HFFc6 (cell line): ENCODE data around the gene MDFIC. TPM values are rescaled to one million over a fixed set of nuclear protein-coding genes. Genes with fewer than 3 reads are reported as not detected.

ENCODE experiments used
- DNase-seq: peaks from one replicate; pipeline ENCODE4 v3.0.0-alpha.2; 2018
- H3K27ac Mint-ChIP-seq: 2 replicates; pipeline ENCODE4 v1.8.0; 2020; ENCODE audit warnings: mild to moderate bottlenecking, mixed read lengths
- H3K27me3 Mint-ChIP-seq: 2 replicates; pipeline ENCODE4 v1.8.0; 2021; ENCODE audit warnings: mild to moderate bottlenecking, moderate library complexity, mixed read lengths; ENCODE audit not compliant: insufficient read depth
- H3K36me3 Mint-ChIP-seq: 2 replicates; pipeline ENCODE4 v1.8.0; 2021; ENCODE audit warnings: low read depth, mixed read lengths
- H3K4me1 Mint-ChIP-seq: 2 replicates; pipeline ENCODE4 v1.8.0; 2020; ENCODE audit warnings: low read depth, mixed read lengths
- H3K4me3 Mint-ChIP-seq: 2 replicates; pipeline ENCODE4 v1.8.0; 2020; ENCODE audit warnings: mild to moderate bottlenecking, moderate library complexity, mixed read lengths
- H3K9me3 Mint-ChIP-seq: 2 replicates; pipeline ENCODE4 v1.8.0; 2020; ENCODE audit warnings: mild to moderate bottlenecking, mixed read lengths
- total RNA-seq, 6 experiments: library from RNA; stranded (reverse); fragmentation: NEBNext Ultra II Directional; extraction: Animal tissue kit (Norgen Biotek cat#: 25700); gene quantifications; 2 replicates in 1 of 6; 3 replicates in 5 of 6; pipeline ENCODE4 v1.2.3, GENCODE V29; 2021
- TF ChIP-seq, protein P1 (sequence below): fragments of 200-600 bp; sonication (generic); IDR thresholded peaks from 2 replicates; pipeline ENCODE4 v1.5.0; 2021; ENCODE audit warnings: antibody characterized with exemption, mild to moderate bottlenecking

MDFIC gene
- total RNA-seq, 6 experiments from 2014 or later = 33.3 to 57.9 (median 45.5) TPM

DNA sequence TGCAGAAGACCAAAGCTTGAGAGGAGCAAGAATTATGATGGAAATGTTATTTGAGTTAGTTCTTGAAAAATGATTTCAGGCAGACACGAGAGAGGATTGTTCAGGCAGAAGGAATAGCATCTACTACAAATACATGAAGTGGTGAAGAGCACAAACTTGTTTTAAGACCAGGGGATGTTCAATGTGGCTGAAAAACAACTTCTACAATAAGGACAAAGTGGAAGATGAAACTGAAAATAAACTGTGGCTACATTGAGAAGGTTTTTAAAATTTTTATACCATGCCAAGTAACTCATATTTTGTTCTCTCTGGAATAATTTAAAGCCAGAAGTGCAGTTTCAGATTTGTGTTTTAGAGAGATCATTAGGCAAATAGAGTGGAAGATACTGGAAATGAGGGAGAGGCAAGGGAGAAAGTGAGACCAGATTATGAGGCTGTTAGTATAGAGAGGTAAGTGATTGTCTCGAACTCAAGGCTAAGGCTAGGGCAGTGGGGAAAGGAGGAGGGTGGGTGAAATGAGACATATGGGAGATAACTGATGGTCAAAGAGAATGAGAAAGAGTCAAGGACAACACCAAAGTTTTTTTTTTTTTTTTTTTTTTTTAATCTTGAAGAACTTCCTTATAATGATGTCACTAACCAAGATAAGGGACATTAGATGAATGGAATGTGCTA, 115.4 kb downstream of the MDFIC start:
- no peak for DNase-seq
- no peaks in the 10 kb centered on the region for H3K27me3 Mint-ChIP-seq
- TF ChIP-seq, protein P1, sequence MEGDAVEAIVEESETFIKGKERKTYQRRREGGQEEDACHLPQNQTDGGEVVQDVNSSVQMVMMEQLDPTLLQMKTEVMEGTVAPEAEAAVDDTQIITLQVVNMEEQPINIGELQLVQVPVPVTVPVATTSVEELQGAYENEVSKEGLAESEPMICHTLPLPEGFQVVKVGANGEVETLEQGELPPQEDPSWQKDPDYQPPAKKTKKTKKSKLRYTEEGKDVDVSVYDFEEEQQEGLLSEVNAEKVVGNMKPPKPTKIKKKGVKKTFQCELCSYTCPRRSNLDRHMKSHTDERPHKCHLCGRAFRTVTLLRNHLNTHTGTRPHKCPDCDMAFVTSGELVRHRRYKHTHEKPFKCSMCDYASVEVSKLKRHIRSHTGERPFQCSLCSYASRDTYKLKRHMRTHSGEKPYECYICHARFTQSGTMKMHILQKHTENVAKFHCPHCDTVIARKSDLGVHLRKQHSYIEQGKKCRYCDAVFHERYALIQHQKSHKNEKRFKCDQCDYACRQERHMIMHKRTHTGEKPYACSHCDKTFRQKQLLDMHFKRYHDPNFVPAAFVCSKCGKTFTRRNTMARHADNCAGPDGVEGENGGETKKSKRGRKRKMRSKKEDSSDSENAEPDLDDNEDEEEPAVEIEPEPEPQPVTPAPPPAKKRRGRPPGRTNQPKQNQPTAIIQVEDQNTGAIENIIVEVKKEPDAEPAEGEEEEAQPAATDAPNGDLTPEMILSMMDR = no peak
- H3K36me3 Mint-ChIP-seq = no peaks in the 10 kb centered on the region
- H3K9me3 Mint-ChIP-seq = no peaks in the 10 kb centered on the region
- peaks cover 15% of the 10 kb centered on the region for H3K4me1 Mint-ChIP-seq
- H3K27ac Mint-ChIP-seq = no peak overlapping the region
- no peak overlapping the region for H3K4me3 Mint-ChIP-seq

DNA sequence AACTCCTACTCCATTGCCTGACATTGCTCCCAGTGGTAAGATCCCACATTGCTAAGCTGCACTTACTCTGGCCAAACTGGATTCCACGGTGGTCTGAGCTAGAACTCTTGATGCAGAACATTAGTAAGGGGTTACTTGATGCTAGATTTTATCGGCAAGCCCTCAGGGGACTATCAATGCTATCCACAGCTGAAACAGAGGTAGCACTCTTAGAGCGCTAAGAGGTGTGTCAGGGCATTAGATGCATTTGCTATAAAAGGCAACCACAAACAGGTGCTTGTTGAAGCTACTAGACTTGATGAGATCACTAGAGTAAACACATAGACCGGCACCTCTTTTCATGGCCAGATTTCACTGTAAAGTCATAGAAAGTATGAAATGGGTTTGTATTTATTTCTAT, 116.3 kb downstream of the MDFIC start:
- Mint-ChIP-seq H3K36me3 (no peaks in the 10 kb centered on the region), H3K27me3 (no peaks in the 10 kb centered on the region), H3K9me3 (no peaks in the 10 kb centered on the region), H3K27ac (no peak overlapping the region), H3K4me3 (no peak overlapping the region), H3K4me1 (peaks cover 15% of the 10 kb centered on the region)
- no peak for DNase-seq
- TF ChIP-seq, protein P1 = no peak

DNA sequence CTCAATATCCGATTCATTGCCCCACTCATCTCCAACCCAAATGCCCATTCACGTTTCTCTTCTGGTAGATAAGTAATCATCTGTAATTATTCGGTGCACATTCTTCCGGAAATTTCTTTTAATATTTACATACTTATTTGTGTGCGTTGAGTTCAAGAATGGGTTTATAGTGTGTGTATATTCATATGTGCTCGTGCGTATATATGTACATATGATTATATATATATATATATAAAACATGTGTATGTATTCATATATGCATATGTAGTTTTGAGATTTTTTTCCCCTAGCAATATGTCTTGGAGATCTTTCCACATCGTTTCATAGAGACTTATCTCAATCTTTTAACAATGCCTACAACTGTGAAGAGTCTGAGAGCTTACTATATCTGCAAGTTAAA, 118.2 kb downstream of the MDFIC start:
- H3K27me3 Mint-ChIP-seq = no peaks in the 10 kb centered on the region
- no peaks in the 10 kb centered on the region for H3K9me3 Mint-ChIP-seq
- DNase-seq = no peak
- TF ChIP-seq, protein P1 = no peak
- no peak overlapping the region for H3K27ac Mint-ChIP-seq
- no peak overlapping the region for H3K4me3 Mint-ChIP-seq
- H3K36me3 Mint-ChIP-seq = no peaks in the 10 kb centered on the region
- H3K4me1 Mint-ChIP-seq = peaks cover 15% of the 10 kb centered on the region

DNA sequence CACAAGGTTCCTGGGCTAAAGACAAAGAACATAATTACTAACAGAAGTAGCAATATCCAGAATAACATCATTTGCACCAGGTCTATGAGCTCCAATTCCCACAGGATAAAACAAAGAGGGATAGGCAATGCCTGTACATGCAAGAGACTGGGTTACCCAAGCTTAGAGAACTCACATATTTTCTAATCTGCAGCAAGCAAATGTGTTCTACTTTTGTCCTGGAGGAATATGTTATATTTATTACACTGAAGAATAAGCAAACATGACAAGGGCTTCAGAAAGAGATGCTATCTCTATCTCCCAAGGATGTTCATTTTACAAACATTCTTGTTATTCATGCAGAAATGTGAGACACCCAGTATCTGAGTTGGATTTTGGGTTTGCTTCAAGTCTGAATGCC, 118.6 kb downstream of the MDFIC start:
- TF ChIP-seq, protein P1 = no peak
- H3K27me3 Mint-ChIP-seq = no peaks in the 10 kb centered on the region
- H3K9me3 Mint-ChIP-seq = no peaks in the 10 kb centered on the region
- H3K4me3 Mint-ChIP-seq = no peak overlapping the region
- peaks cover 15% of the 10 kb centered on the region for H3K4me1 Mint-ChIP-seq
- no peak overlapping the region for H3K27ac Mint-ChIP-seq
- DNase-seq = peak; percentile 60
- no peaks in the 10 kb centered on the region for H3K36me3 Mint-ChIP-seq

DNA sequence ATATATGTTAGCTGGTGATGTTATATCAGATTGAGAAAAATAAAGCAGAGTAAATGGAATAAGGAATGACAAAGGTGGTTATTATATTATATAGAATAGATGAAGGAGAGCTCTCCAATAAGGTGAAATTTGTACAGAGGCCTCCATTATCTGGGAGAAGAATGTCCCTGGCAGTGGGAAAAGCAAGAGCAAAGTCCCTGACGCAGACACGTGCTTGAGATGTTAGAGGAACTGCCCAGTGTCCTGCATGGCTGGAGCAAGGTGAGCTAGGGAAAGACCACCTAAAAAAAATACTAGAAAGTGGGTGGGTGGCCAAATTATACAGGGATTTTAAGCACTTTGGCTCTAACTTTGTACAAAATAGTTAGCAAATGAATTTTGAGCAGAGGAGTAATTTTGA, 120.7 kb downstream of the MDFIC start:
- Mint-ChIP-seq H3K9me3 (no peaks in the 10 kb centered on the region), H3K4me1 (peaks cover 16% of the 10 kb centered on the region), H3K36me3 (no peaks in the 10 kb centered on the region), H3K4me3 (no peak overlapping the region), H3K27ac (no peak overlapping the region), H3K27me3 (no peaks in the 10 kb centered on the region)
- no peak for DNase-seq
- TF ChIP-seq, protein P1 = no peak

DNA sequence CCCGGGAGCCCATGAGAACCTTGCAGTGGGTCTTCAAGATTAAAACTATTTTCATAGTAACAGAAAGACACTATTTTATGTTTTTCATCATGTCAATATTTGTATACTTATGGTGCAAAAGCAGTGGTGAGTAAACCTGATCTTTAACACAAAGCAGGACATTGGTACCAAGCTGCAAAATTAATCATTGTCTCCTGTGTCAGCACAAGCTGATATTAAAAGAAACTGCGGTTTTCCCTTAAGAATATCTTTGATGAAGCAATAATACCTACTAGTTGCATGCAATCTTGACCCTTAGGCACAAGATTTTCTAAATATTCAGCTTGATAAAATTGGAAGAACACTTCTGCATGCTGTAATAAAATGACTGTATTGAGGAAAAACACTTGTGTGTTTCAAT, 121.7 kb downstream of the MDFIC start:
- TF ChIP-seq, protein P1 = no peak
- Mint-ChIP-seq H3K9me3 (no peaks in the 10 kb centered on the region), H3K27ac (no peak overlapping the region), H3K27me3 (no peaks in the 10 kb centered on the region), H3K4me1 (peaks cover 23% of the 10 kb centered on the region), H3K4me3 (no peak overlapping the region), H3K36me3 (no peaks in the 10 kb centered on the region)
- no peak for DNase-seq
